WERI-Rb-1 (cell line): ENCODE results near the gene NELL1.

Source experiments
- DNase-seq: peaks from one replicate; pipeline ENCODE4 v3.0.0-alpha.2; 2020
- H3K27ac ChIP-seq: fragments of 250-450 bp; sonication (Bioruptor Pico); 2 replicates; pipeline ENCODE4 v1.5.1; 2020; ENCODE audit warnings: mild to moderate bottlenecking, moderate library complexity
- H3K27me3 ChIP-seq: fragments of 250-450 bp; sonication (Bioruptor Pico); 2 replicates; pipeline ENCODE4 v1.5.1; 2021; ENCODE audit warnings: mild to moderate bottlenecking, low read depth, moderate library complexity; ENCODE audit not compliant: insufficient read depth, severe bottlenecking
- H3K36me3 ChIP-seq: fragments of 250-450 bp; sonication (Bioruptor Pico); 2 replicates; pipeline ENCODE4 v1.5.1; 2020; ENCODE audit warnings: mild to moderate bottlenecking, moderate library complexity
- H3K4me3 ChIP-seq: 2 replicates; pipeline ENCODE4 v1.5.1; 2011; ENCODE audit warnings: low read depth, mild to moderate bottlenecking, control low read depth, low read length
- H3K9me3 ChIP-seq: fragments of 250-450 bp; sonication (Bioruptor Pico); 2 replicates; pipeline ENCODE4 v1.5.1; 2021; ENCODE audit warnings: mild to moderate bottlenecking, moderate library complexity; ENCODE audit not compliant: severe bottlenecking
- CTCF ChIP-seq: IDR thresholded peaks from 2 replicates; pipeline ENCODE4 v1.5.1; 2011; ENCODE audit warnings: low read depth, mild to moderate bottlenecking, control low read depth, inconsistent platforms, low read length

NELL1 gene

GRCh38 chr11:21421711-21422329, 752.4 kb downstream of the NELL1 start:
- TF ChIP-seq CTCF: no peak

GRCh38 chr11:21426931-21427330, 757.5 kb downstream of the NELL1 start:
- TF ChIP-seq CTCF: no peak

More at GRCh38 chr11:21421711-21422329, 752.4 kb downstream of the NELL1 start:
- no peaks in the 10 kb centered on the region for H3K9me3 ChIP-seq
- no peak for DNase-seq
- no peaks in the 10 kb centered on the region for H3K27me3 ChIP-seq
- no peak overlapping the region for H3K4me3 ChIP-seq
- no peak overlapping the region for H3K27ac ChIP-seq
- H3K36me3 ChIP-seq: no peaks in the 10 kb centered on the region

GRCh38 chr11:21427726-21428125, 758.3 kb downstream of the NELL1 start:
- H3K36me3 ChIP-seq: no peaks in the 10 kb centered on the region
- H3K27ac ChIP-seq: no peak overlapping the region
- no peaks in the 10 kb centered on the region for H3K9me3 ChIP-seq
- DNase-seq: no peak
- H3K4me3 ChIP-seq: no peak overlapping the region
- H3K27me3 ChIP-seq: no peaks in the 10 kb centered on the region
- TF ChIP-seq CTCF: no peak

More at GRCh38 chr11:21426931-21427330, 757.5 kb downstream of the NELL1 start:
- H3K27me3 ChIP-seq: no peaks in the 10 kb centered on the region
- H3K4me3 ChIP-seq: no peak overlapping the region
- no peak overlapping the region for H3K27ac ChIP-seq
- H3K9me3 ChIP-seq: no peaks in the 10 kb centered on the region
- H3K36me3 ChIP-seq: no peaks in the 10 kb centered on the region
- no peak for DNase-seq

GRCh38 chr11:21428796-21429195, 759.4 kb downstream of the NELL1 start:
- no peak for DNase-seq
- H3K4me3 ChIP-seq: no peak overlapping the region

GRCh38 chr11:21429401-21429800, 760.0 kb downstream of the NELL1 start:
- H3K36me3 ChIP-seq: no peaks in the 10 kb centered on the region
- no peak overlapping the region for H3K27ac ChIP-seq
- no peaks in the 10 kb centered on the region for H3K9me3 ChIP-seq
- TF ChIP-seq CTCF: no peak
- no peak for DNase-seq
- no peaks in the 10 kb centered on the region for H3K27me3 ChIP-seq
- H3K4me3 ChIP-seq: no peak overlapping the region

More at GRCh38 chr11:21428796-21429195, 759.4 kb downstream of the NELL1 start:
- Histone ChIP-seq H3K27me3 (no peaks in the 10 kb centered on the region), H3K9me3 (no peaks in the 10 kb centered on the region), H3K36me3 (no peaks in the 10 kb centered on the region), H3K27ac (no peak overlapping the region)
- TF ChIP-seq CTCF: no peak

- H3K36me3 ChIP-seq: no peaks in the 10 kb centered on the region
- H3K9me3 ChIP-seq: no peaks in the 10 kb centered on the region
- H3K27me3 ChIP-seq: no peaks in the 10 kb centered on the region
- no peak overlapping the region for H3K27ac ChIP-seq
- no peak overlapping the region for H3K4me3 ChIP-seq
- DNase-seq: no peak
- TF ChIP-seq CTCF: no peak
Measured at GRCh38 chr11:21430537-21430936, 761.2 kb downstream of the NELL1 start.
